K562 (cell line): ENCODE results near the gene KIF19. TPM values are rescaled to one million over a fixed set of nuclear protein-coding genes. Genes with fewer than 3 reads are reported as not detected.

Experiments used
- ATAC-seq: fragments of 200-7000 bp; cut with Tn5 transposase; 3 replicates; pipeline ENCODE4 v1.9.1; 2020; ENCODE audit warnings: moderate library complexity
- BruUV-seq: library from RNA; stranded (reverse); fragments of 400-500 nt; replicated peaks from 2 replicates; lab custom pipeline; 2021; lab: Mats Ljungman, UMichigan
- CTCF ChIA-PET: fragments of 300-600 bp; formaldehyde crosslinking; extraction: SDS; loops from one replicate; lab custom pipeline; 2021; ENCODE audit warnings: low intra/inter-chr PET ratio; lab: Yijun Ruan, JAX
- POLR2A ChIA-PET: fragments of 300-600, 350-650 bp; sonication (Branson Sonifier 250); formaldehyde crosslinking; extraction: SDS; loops from one replicate; lab custom pipeline; 2021; ENCODE audit warnings: antibody characterized with exemption, inconsistent platforms; lab: Yijun Ruan, JAX
- DNase-seq, 4 experiments: peaks; one replicate each; pipeline versions ENCODE4 v3.0.0 to v3.0.0-alpha.2; 2011 to 2018; ENCODE audit warnings: low spot score in 3 of 4, mixed read lengths in 3 of 4; ENCODE audit errors: extremely low read depth in 1 of 4
- FAIRE-seq: peaks from 2 replicates; lab custom pipeline; 2011; peaks lifted over from hg19 to GRCh38; lab: Jason Lieb, UNC
- H2AFZ ChIP-seq: 2 replicates; pipeline ENCODE4 v1.6.0; 2011; ENCODE audit warnings: low read depth, low read length, control low read depth, inconsistent platforms
- H3K27ac ChIP-seq: fragments of 200-600 bp; 3 replicates; pipeline ENCODE4 v1.8.0; 2011; ENCODE audit warnings: low read depth, mild to moderate bottlenecking, control low read depth, inconsistent platforms, low read length, moderate library complexity, mixed read lengths; ENCODE audit errors: extremely low read depth
- H3K27me3 ChIP-seq, 2 experiments: fragments of 300-600 bp in 1 of 2; 2 replicates in 1 of 2; 3 replicates in 1 of 2; pipeline versions ENCODE4 v1.6.0 to v1.8.0; 2011; ENCODE audit warnings: inconsistent platforms in 2 of 2, low read length in 2 of 2, mild to moderate bottlenecking in 1 of 2, mixed read lengths in 1 of 2, moderate library complexity in 1 of 2; ENCODE audit not compliant: control insufficient read depth in 2 of 2, insufficient read depth in 2 of 2
- H3K36me3 ChIP-seq: fragments of 300-600 bp; 3 replicates; pipeline ENCODE4 v1.8.0; 2011; ENCODE audit warnings: mild to moderate bottlenecking, low read length, inconsistent platforms; ENCODE audit not compliant: control insufficient read depth, insufficient read depth
- H3K4me1 ChIP-seq, 2 experiments: fragments of 200-600 bp in 1 of 2; replicated peaks in 1 of 2; 2 replicates in 1 of 2; 3 replicates in 1 of 2; pipeline versions ENCODE4 v1.5.1 to v1.8.0; 2011; ENCODE audit warnings: inconsistent platforms in 2 of 2, low read length in 2 of 2, mild to moderate bottlenecking in 1 of 2, mixed read lengths in 1 of 2, moderate library complexity in 1 of 2; ENCODE audit not compliant: control insufficient read depth in 2 of 2, insufficient read depth in 2 of 2
- H3K4me2 ChIP-seq: 2 replicates; pipeline ENCODE4 v1.6.1; 2011; ENCODE audit warnings: low read length, control low read depth, inconsistent platforms, mixed read lengths; ENCODE audit not compliant: insufficient read depth
- H3K4me3 ChIP-seq: fragments of 200-600 bp; sonication (generic), shearing (Covaris generic); 2 replicates; pipeline ENCODE4 v1.5.1; 2016; ENCODE audit warnings: control low read depth, inconsistent platforms
- H3K79me2 ChIP-seq: fragments of 200-600 bp; 3 replicates; pipeline ENCODE4 v1.8.0; 2011; ENCODE audit warnings: low read length, inconsistent platforms; ENCODE audit not compliant: control insufficient read depth, insufficient read depth
- H3K9ac ChIP-seq, 2 experiments: 2 replicates each; pipeline versions ENCODE4 v1.6.0 to v1.6.1; 2011; ENCODE audit warnings: low read depth in 2 of 2, low read length in 2 of 2, control low read depth in 1 of 2, inconsistent platforms in 1 of 2, mild to moderate bottlenecking in 1 of 2, mixed read lengths in 1 of 2; ENCODE audit not compliant: insufficient read depth in 1 of 2
- H3K9me1 ChIP-seq: one replicate; pipeline ENCODE4 v1.6.0; 2011; ENCODE audit warnings: inconsistent platforms, mild to moderate bottlenecking, low read length, moderate library complexity; ENCODE audit not compliant: control insufficient read depth, insufficient read depth
- H3K9me3 ChIP-seq: replicated peaks from 2 replicates; pipeline ENCODE4 v1.5.1; 2011; ENCODE audit warnings: low read depth, low read length, inconsistent platforms; ENCODE audit not compliant: control insufficient read depth, insufficient read depth
- H4K20me1 ChIP-seq: replicated peaks from 2 replicates; pipeline ENCODE4 v1.6.1; 2011; ENCODE audit warnings: low read length, inconsistent platforms, mixed read lengths; ENCODE audit not compliant: control insufficient read depth, insufficient read depth
- BACH1 ChIP-seq: fragments of 200-800 bp; sonication (Bioruptor generic); IDR thresholded peaks from 2 replicates; pipeline ENCODE4 v1.6.1; 2016; ENCODE audit warnings: missing genetic modification characterization, missing compliant biosample characterization
- ERF ChIP-seq: fragments of 450-650 bp; formaldehyde crosslinking; IDR thresholded peaks from 2 replicates; pipeline ENCODE4 v1.4.0; 2020; ENCODE audit warnings: mild to moderate bottlenecking, mixed read lengths
- FIP1L1 ChIP-seq: fragments of 200-400 bp; formaldehyde crosslinking; IDR thresholded peaks from 2 replicates; pipeline ENCODE4 v1.6.1; 2018; ENCODE audit warnings: mild to moderate bottlenecking, low read depth, low read length; ENCODE audit not compliant: poor library complexity, severe bottlenecking
- IRF2 ChIP-seq: sonication (generic); formaldehyde crosslinking; IDR thresholded peaks from 2 replicates; pipeline ENCODE4 v1.8.1; 2022; ENCODE audit warnings: mild to moderate bottlenecking, missing genetic modification reagents
- LEF1 ChIP-seq: fragments of 450-650 bp; IDR thresholded peaks from 2 replicates; pipeline ENCODE4 v1.6.1; 2016; ENCODE audit warnings: mild to moderate bottlenecking
- MCM3 ChIP-seq: fragments of 450-650 bp; IDR thresholded peaks from 2 replicates; pipeline ENCODE4 v1.6.1; 2016
- NBN ChIP-seq: fragments of 450-650 bp; IDR thresholded peaks from 2 replicates; pipeline ENCODE4 v1.6.1; 2016; ENCODE audit warnings: low read depth, mild to moderate bottlenecking
- SP2 ChIP-seq: IDR thresholded peaks from 2 replicates; pipeline ENCODE4 v1.6.1; 2011; ENCODE audit warnings: mild to moderate bottlenecking, low read depth, low read length, moderate library complexity; ENCODE audit not compliant: poor library complexity, severe bottlenecking; ENCODE audit errors: extremely low read depth
- ZFP30 ChIP-seq: fragments of 250-450 bp; sonication (Bioruptor Pico); IDR thresholded peaks from 2 replicates; pipeline ENCODE4 v1.8.0; 2022; ENCODE audit warnings: moderate library complexity, mild to moderate bottlenecking, inconsistent platforms, borderline replicate concordance
- ZFX ChIP-seq: sonication (generic); formaldehyde crosslinking; IDR thresholded peaks from 2 replicates; pipeline ENCODE4 v1.8.0; 2022; ENCODE audit warnings: mild to moderate bottlenecking, missing genetic modification reagents, moderate library complexity
- ZNF143 ChIP-seq: sonication (generic); formaldehyde crosslinking; IDR thresholded peaks from 2 replicates; pipeline ENCODE4 v1.9.0; 2022; ENCODE audit warnings: mild to moderate bottlenecking, missing genetic modification reagents
- ZNF253 ChIP-seq: fragments of 250-450 bp; sonication (Bioruptor Pico); conservative IDR thresholded peaks from 2 replicates; pipeline ENCODE4 v1.6.1; 2021; ENCODE audit warnings: mild to moderate bottlenecking
- WGBS: fragments of 100-300 bp; shearing (Covaris generic); methylation state at CpG from one replicate; pipeline ENCODE4 v1.1.6; 2016; ENCODE audit warnings: low coverage, mixed read lengths; ENCODE audit not compliant: insufficient coverage; ENCODE audit errors: missing lambda C conversion rate; 5-methylcytosine and 5-hydroxymethylcytosine counted together
- in situ Hi-C: fragments of 300-500 bp; cut with MboI; formaldehyde crosslinking; loops from 4 replicates; pipeline ENCODE4 v1.15.0; 2018; ENCODE audit warnings: inconsistent platforms, mixed read lengths
- intact Hi-C: fragments of 100-400 bp; cut with micrococcal nuclease; formaldehyde crosslinking; loops from 2 replicates; pipeline ENCODE4 v1.14.2; 2022
- polyA plus RNA-seq, 8 experiments: library from polyadenylated mRNA; depleted of rRNA in 4 of 8; stranded (reverse) in 5 of 8; unstranded in 3 of 8; fragments of >200 nt; fragmentation: Nextera tagmentation in 2 of 8; fragmentation: Illumina TruSeq in 1 of 8; extraction: Ambion mirVana in 2 of 8; extraction: Trizol in 1 of 8; gene quantifications; 2 replicates each; pipeline versions ENCODE4 v1.2.1 to v1.2.3, GENCODE V29; 2011 to 2014; ENCODE audit warnings: inconsistent platforms in 1 of 8, missing spikeins in 1 of 8
- total RNA-seq, 7 experiments: library from RNA; depleted of rRNA in 6 of 7; stranded (reverse); fragments of >200 nt in 6 of 7; fragmentation: Illumina TruSeq in 2 of 7; extraction: Trizol in 2 of 7; gene quantifications; 2 replicates each; pipeline versions ENCODE4 v1.2.1 to v1.2.3, GENCODE V29; 2011 to 2021; ENCODE audit warnings: low replicate concordance in 1 of 7
- TF ChIP-seq, protein P1 (sequence below): fragments of 250-450 bp; sonication (Bioruptor Pico); IDR thresholded peaks from 2 replicates; pipeline ENCODE4 v1.4.0; 2020; ENCODE audit warnings: mild to moderate bottlenecking
- TF ChIP-seq, protein P2 (sequence below): fragments of 450-650 bp; IDR thresholded peaks from 2 replicates; pipeline ENCODE4 v1.6.1; 2016; ENCODE audit warnings: low read depth, mild to moderate bottlenecking, moderate library complexity
- TF ChIP-seq, protein P3 (sequence below): fragments of 250-450 bp; sonication (Bioruptor Pico); IDR thresholded peaks from 2 replicates; pipeline ENCODE4 v1.9.0; 2021; ENCODE audit warnings: mild to moderate bottlenecking, inconsistent platforms

KIF19 gene
- total and polyA plus RNA-seq, 9 of the 15 experiments (the other 6 are each of a cell fraction or from before 2014, with no cell fraction given): 0.10 TPM; not detected in 8

DNA sequence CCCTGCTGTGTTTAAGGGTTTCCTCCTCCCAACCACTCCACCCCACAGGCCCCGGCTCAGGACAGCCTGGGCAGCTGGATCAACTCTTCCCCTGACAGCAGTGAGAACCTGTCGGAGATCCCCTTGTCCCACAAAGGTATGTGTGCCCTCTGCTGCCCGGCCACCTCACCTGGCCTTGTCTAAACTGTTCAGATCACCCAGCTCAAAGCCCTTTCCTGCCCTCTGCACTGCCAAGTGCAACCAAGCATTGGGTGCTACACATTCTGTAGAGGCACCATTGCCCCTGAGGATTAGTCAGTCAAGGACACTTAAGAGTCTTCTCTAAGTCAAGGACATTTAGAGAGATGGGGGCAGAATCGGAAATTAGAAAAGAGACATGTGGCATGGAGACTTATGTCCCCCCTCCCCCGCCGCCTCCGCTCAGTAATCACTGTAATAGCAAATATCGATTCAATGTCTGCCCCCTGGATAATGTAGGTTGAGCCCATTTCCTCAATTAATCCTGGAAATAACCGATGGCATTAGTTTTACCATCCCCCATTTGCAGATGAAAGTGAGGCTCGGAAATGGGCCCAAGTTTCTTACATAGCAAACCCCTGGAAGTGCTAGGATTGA, 27.5 kb downstream of the KIF19 start:
- H3K4me3 ChIP-seq: no peak overlapping the region
- peaks cover 0 to 45% of the 10 kb centered on the region in 2 experiments; a peak in 2 of 5 replicates for H3K4me1 ChIP-seq
- no peak for ATAC-seq

More for the DNA sequence above, 27.5 kb downstream of the KIF19 start:
- no peaks in the 10 kb centered on the region for H3K9me1 ChIP-seq
- TF ChIP-seq ZNF143 (CRISPR knock-in tag) (no peak), SP2 (no peak), ZNF253 (CRISPR knock-in tag) (no peak), FIP1L1 (no peak), NBN (no peak), ERF (CRISPR knock-in tag) (no peak), ZFX (no peak), IRF2 (CRISPR knock-in tag) (no peak), BACH1 (tag) (no peak), MCM3 (no peak), ZFP30 (CRISPR knock-in tag) (no peak), LEF1 (no peak)
- TF ChIP-seq, protein P1, sequence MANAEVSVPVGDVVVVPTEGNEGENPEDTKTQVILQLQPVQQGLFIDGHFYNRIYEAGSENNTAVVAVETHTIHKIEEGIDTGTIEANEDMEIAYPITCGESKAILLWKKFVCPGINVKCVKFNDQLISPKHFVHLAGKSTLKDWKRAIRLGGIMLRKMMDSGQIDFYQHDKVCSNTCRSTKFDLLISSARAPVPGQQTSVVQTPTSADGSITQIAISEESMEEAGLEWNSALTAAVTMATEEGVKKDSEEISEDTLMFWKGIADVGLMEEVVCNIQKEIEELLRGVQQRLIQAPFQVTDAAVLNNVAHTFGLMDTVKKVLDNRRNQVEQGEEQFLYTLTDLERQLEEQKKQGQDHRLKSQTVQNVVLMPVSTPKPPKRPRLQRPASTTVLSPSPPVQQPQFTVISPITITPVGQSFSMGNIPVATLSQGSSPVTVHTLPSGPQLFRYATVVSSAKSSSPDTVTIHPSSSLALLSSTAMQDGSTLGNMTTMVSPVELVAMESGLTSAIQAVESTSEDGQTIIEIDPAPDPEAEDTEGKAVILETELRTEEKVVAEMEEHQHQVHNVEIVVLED (CRISPR knock-in tag): no peak
- TF ChIP-seq, protein P2, sequence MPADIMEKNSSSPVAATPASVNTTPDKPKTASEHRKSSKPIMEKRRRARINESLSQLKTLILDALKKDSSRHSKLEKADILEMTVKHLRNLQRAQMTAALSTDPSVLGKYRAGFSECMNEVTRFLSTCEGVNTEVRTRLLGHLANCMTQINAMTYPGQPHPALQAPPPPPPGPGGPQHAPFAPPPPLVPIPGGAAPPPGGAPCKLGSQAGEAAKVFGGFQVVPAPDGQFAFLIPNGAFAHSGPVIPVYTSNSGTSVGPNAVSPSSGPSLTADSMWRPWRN: no peak
- TF ChIP-seq, protein P3, sequence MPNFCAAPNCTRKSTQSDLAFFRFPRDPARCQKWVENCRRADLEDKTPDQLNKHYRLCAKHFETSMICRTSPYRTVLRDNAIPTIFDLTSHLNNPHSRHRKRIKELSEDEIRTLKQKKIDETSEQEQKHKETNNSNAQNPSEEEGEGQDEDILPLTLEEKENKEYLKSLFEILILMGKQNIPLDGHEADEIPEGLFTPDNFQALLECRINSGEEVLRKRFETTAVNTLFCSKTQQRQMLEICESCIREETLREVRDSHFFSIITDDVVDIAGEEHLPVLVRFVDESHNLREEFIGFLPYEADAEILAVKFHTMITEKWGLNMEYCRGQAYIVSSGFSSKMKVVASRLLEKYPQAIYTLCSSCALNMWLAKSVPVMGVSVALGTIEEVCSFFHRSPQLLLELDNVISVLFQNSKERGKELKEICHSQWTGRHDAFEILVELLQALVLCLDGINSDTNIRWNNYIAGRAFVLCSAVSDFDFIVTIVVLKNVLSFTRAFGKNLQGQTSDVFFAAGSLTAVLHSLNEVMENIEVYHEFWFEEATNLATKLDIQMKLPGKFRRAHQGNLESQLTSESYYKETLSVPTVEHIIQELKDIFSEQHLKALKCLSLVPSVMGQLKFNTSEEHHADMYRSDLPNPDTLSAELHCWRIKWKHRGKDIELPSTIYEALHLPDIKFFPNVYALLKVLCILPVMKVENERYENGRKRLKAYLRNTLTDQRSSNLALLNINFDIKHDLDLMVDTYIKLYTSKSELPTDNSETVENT (CRISPR knock-in tag): no peak
- TF ChIP-seq, all 486 proteins: peak for 0
- peaks cover 31 to 80% of the 10 kb centered on the region in 2 experiments for H3K27me3 ChIP-seq
- in situ Hi-C loops (loop anchor here (5.0 kb wide), 1 partner anchor 141 kb away; the partner anchor contains the start of gene TTYH2), intact Hi-C loops (no loop called here)
- BruUV-seq: no TSS peak
- CTCF ChIA-PET: interaction anchor here (0.9 to 1.9 kb wide), 2 partner anchors 54 to 140 kb away, joined by 4 to 21 read pairs; no protein-coding TSS in a partner anchor
- no peaks in the 10 kb centered on the region for H3K9me3 ChIP-seq
- no peak overlapping the region for H3K27ac ChIP-seq
- H3K36me3 ChIP-seq: no peaks in the 10 kb centered on the region
- 0% methylated on average over 6 of the region's 10 CpGs for WGBS
- no peaks in the 10 kb centered on the region for H3K79me2 ChIP-seq
- DNase-seq (no peak), FAIRE-seq (no peak)
- H2AFZ ChIP-seq: no peak overlapping the region
- H4K20me1 ChIP-seq: peaks cover 4% of the 10 kb centered on the region; the same call in 1 of the 2 replicates
- POLR2A ChIA-PET: interaction anchor here (0.7 to 1.2 kb wide), 4 partner anchors 10 to 63 kb away, joined by 3 to 5 read pairs (median 3); no protein-coding TSS in a partner anchor
- H3K4me2 ChIP-seq: no peak overlapping the region
- H3K9ac ChIP-seq: peak overlapping the region in 1 of 2 experiments; percentile 26; a peak in 1 of 4 replicates
